ENCODE measurements around the gene OSM. TPM values are rescaled to one million over a fixed set of nuclear protein-coding genes. Genes with fewer than 3 reads are reported as not detected.

The OSM gene
- total and polyA plus RNA-seq, 4 donors = 0.09 to 0.84 (median 0.25) TPM; not detected in 1

DNA sequence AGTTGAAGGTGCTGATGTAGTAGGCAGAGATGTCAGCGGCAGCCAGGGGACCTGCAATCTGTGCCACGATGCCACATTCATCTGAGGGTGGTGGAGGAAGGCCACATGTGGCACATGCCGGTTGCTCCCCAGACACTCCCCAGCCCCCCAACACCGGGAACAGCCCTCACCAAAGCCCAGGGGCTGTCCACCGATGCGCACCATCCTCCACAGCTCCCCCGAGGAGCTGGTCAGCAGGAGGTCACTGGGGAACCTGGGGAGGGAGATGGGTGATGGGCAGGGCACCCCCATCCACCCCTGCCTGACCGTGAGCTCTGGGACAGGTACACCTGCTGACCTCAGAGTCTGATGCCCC lies 19.2 kb upstream of the OSM start:
- no peak for DNase-seq (ENCODE audit: low spot score)
- TF ChIP-seq SP1 (IDR thresholded peaks at IDR 0.05) (no peak), JUND (IDR thresholded peaks at IDR 0.05) (no peak), TAF1 (conservative IDR thresholded peaks at IDR 0.05) (no peak), HNF4A (conservative IDR thresholded peaks at IDR 0.05) (no peak), FOXA2 (IDR thresholded peaks at IDR 0.05) (no peak), NR2F2 (IDR thresholded peaks at IDR 0.05) (no peak), YY1 (IDR thresholded peaks at IDR 0.05) (no peak)
- TF ChIP-seq, protein P1, sequence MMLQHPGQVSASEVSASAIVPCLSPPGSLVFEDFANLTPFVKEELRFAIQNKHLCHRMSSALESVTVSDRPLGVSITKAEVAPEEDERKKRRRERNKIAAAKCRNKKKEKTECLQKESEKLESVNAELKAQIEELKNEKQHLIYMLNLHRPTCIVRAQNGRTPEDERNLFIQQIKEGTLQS (IDR thresholded peaks at IDR 0.05) = no peak
- TF ChIP-seq, protein P2, sequence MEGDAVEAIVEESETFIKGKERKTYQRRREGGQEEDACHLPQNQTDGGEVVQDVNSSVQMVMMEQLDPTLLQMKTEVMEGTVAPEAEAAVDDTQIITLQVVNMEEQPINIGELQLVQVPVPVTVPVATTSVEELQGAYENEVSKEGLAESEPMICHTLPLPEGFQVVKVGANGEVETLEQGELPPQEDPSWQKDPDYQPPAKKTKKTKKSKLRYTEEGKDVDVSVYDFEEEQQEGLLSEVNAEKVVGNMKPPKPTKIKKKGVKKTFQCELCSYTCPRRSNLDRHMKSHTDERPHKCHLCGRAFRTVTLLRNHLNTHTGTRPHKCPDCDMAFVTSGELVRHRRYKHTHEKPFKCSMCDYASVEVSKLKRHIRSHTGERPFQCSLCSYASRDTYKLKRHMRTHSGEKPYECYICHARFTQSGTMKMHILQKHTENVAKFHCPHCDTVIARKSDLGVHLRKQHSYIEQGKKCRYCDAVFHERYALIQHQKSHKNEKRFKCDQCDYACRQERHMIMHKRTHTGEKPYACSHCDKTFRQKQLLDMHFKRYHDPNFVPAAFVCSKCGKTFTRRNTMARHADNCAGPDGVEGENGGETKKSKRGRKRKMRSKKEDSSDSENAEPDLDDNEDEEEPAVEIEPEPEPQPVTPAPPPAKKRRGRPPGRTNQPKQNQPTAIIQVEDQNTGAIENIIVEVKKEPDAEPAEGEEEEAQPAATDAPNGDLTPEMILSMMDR (IDR thresholded peaks at IDR 0.05; ENCODE audit: low read depth, low read length, missing input control) = no peak

DNA sequence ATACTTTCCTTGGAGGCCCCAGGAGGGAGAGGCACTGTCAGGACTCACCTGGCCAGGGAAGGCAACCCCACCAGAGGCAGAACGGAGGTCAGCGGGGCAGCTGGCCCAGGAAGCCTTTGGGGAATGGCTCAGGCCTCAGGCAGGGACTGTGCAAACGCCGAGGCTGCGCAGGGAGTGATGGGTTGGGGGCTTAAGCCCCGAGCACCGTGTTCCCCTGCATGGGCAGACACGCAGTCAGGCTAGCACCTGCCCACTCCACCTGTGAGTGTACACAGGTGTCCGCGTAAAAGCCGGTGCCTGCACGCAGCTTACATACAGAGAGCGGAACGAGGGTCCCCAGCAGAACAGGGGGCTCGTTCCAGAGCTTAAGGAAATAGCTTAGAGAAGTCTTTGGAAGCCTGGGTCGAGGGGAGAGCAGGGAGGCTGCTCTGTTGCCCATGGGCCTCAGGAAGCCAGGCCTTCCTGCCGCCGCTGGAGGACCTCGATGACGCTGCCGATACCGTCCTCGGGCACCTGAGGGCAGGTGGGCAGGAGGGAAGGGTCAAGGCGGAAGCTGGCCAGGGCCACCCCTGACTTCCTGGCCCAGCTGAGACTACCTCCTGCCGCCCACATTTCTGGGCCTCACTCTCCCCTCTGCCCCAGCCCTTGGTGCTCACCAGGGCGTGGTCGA lies 18.7 kb upstream of the OSM start:
- no peak overlapping the region for H3K4me3 ChIP-seq (ENCODE audit: low read depth in 1 of 3, low read length in 3 of 3)
- H3K36me3 ChIP-seq (ENCODE audit: control insufficient read depth in 4 of 4, insufficient read depth in 3 of 4, low read depth in 1 of 4, low read length in 3 of 4) = peaks cover 0 to 8% (median 0%) of the 10 kb centered on the region in 4 donors
- DNase-seq (ENCODE audit: low spot score) = no peak
- no peak overlapping the region for H3K9ac ChIP-seq (ENCODE audit: low read depth in 1 of 2, low read length in 2 of 2)
- no peak for TF ChIP-seq NR2F2 (IDR thresholded peaks at IDR 0.05)
- no peak for TF ChIP-seq HNF4A (conservative IDR thresholded peaks at IDR 0.05)
- no peak for TF ChIP-seq JUND (IDR thresholded peaks at IDR 0.05)
- no peak for TF ChIP-seq HNF4G (IDR thresholded peaks at IDR 0.05)
- no peak for TF ChIP-seq GABPA (IDR thresholded peaks at IDR 0.05 in 1 of 2, conservative IDR thresholded peaks at IDR 0.05 in 1 of 2)
- no peak for TF ChIP-seq FOXA2 (IDR thresholded peaks at IDR 0.05)
- no peak for TF ChIP-seq RAD21 (IDR thresholded peaks at IDR 0.05)
- no peak for TF ChIP-seq YY1 (IDR thresholded peaks at IDR 0.05)
- TF ChIP-seq FOXA1 (IDR thresholded peaks at IDR 0.05) = no peak
- no peak for TF ChIP-seq SP1 (IDR thresholded peaks at IDR 0.05)
- TF ChIP-seq, protein P3, sequence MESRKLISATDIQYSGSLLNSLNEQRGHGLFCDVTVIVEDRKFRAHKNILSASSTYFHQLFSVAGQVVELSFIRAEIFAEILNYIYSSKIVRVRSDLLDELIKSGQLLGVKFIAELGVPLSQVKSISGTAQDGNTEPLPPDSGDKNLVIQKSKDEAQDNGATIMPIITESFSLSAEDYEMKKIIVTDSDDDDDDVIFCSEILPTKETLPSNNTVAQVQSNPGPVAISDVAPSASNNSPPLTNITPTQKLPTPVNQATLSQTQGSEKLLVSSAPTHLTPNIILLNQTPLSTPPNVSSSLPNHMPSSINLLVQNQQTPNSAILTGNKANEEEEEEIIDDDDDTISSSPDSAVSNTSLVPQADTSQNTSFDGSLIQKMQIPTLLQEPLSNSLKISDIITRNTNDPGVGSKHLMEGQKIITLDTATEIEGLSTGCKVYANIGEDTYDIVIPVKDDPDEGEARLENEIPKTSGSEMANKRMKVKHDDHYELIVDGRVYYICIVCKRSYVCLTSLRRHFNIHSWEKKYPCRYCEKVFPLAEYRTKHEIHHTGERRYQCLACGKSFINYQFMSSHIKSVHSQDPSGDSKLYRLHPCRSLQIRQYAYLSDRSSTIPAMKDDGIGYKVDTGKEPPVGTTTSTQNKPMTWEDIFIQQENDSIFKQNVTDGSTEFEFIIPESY (IDR thresholded peaks at IDR 0.05) = no peak
- TF ChIP-seq, protein P2 (IDR thresholded peaks at IDR 0.05; ENCODE audit: low read depth, low read length, missing input control) = no peak
- TF ChIP-seq, protein P1 (IDR thresholded peaks at IDR 0.05) = no peak
- TF ChIP-seq, protein P4, sequence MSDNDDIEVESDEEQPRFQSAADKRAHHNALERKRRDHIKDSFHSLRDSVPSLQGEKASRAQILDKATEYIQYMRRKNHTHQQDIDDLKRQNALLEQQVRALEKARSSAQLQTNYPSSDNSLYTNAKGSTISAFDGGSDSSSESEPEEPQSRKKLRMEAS (IDR thresholded peaks at IDR 0.05) = no peak
- TF ChIP-seq EGR1 (IDR thresholded peaks at IDR 0.05; ENCODE audit: low read depth in 2 of 2) = no peak
- TF ChIP-seq, protein P5, sequence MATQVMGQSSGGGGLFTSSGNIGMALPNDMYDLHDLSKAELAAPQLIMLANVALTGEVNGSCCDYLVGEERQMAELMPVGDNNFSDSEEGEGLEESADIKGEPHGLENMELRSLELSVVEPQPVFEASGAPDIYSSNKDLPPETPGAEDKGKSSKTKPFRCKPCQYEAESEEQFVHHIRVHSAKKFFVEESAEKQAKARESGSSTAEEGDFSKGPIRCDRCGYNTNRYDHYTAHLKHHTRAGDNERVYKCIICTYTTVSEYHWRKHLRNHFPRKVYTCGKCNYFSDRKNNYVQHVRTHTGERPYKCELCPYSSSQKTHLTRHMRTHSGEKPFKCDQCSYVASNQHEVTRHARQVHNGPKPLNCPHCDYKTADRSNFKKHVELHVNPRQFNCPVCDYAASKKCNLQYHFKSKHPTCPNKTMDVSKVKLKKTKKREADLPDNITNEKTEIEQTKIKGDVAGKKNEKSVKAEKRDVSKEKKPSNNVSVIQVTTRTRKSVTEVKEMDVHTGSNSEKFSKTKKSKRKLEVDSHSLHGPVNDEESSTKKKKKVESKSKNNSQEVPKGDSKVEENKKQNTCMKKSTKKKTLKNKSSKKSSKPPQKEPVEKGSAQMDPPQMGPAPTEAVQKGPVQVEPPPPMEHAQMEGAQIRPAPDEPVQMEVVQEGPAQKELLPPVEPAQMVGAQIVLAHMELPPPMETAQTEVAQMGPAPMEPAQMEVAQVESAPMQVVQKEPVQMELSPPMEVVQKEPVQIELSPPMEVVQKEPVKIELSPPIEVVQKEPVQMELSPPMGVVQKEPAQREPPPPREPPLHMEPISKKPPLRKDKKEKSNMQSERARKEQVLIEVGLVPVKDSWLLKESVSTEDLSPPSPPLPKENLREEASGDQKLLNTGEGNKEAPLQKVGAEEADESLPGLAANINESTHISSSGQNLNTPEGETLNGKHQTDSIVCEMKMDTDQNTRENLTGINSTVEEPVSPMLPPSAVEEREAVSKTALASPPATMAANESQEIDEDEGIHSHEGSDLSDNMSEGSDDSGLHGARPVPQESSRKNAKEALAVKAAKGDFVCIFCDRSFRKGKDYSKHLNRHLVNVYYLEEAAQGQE (IDR thresholded peaks at IDR 0.05) = no peak
- no peak for TF ChIP-seq RXRA (IDR thresholded peaks at IDR 0.05)
- 95% methylated on average over 27 of the region's 27 CpGs for WGBS
- H3K27ac ChIP-seq (ENCODE audit: low read depth in 1 of 2, low read length in 2 of 2) = no peak overlapping the region
- no peaks in the 10 kb centered on the region for H3K9me3 ChIP-seq (ENCODE audit: control insufficient read depth in 4 of 4, low read length in 3 of 4)
- no peaks in the 10 kb centered on the region for H3K27me3 ChIP-seq (ENCODE audit: control insufficient read depth in 4 of 4, insufficient read depth in 4 of 4, low read length in 3 of 4)
- H3K4me1 ChIP-seq (ENCODE audit: control insufficient read depth in 4 of 4, insufficient read depth in 4 of 4, low read length in 3 of 4) = peaks cover 4 to 30% (median 22%) of the 10 kb centered on the region in 4 donors

More for the DNA sequence above, 19.2 kb upstream of the OSM start:
- WGBS = 94% methylated on average over 8 of the region's 8 CpGs
- H3K4me3 ChIP-seq (ENCODE audit: low read depth in 1 of 3, low read length in 3 of 3) = no peak overlapping the region
- peaks cover 4 to 34% (median 25%) of the 10 kb centered on the region in 4 donors for H3K4me1 ChIP-seq (ENCODE audit: control insufficient read depth in 4 of 4, insufficient read depth in 4 of 4, low read length in 3 of 4)
- H3K36me3 ChIP-seq (ENCODE audit: control insufficient read depth in 4 of 4, insufficient read depth in 3 of 4, low read depth in 1 of 4, low read length in 3 of 4) = peaks cover 0 to 8% (median 0%) of the 10 kb centered on the region in 4 donors
- no peak overlapping the region for H3K9ac ChIP-seq (ENCODE audit: low read depth in 1 of 2, low read length in 2 of 2)
- no peak overlapping the region for H3K27ac ChIP-seq (ENCODE audit: low read depth in 1 of 2, low read length in 2 of 2)
- no peaks in the 10 kb centered on the region for H3K9me3 ChIP-seq (ENCODE audit: control insufficient read depth in 4 of 4, low read length in 3 of 4)
- H3K27me3 ChIP-seq (ENCODE audit: control insufficient read depth in 4 of 4, insufficient read depth in 4 of 4, low read length in 3 of 4) = no peaks in the 10 kb centered on the region

All from liver (tissue), 9 donors.